Measurements from ENCODE around the gene ARHGEF40. TPM values are rescaled to one million over a fixed set of nuclear protein-coding genes. Genes with fewer than 3 reads are reported as not detected.

Gene ARHGEF40
- total RNA-seq, 4 donors from 2014 or later: 32.3 to 109 (median 46.9) TPM

- no peak for TF ChIP-seq CTCF (IDR thresholded peaks at IDR 0.05; ENCODE audit: low read depth)
Measured at GRCh38 chr14:21025371-21026273, 44.5 kb upstream of the ARHGEF40 start.

- no peak for TF ChIP-seq CTCF (IDR thresholded peaks at IDR 0.05; ENCODE audit: low read depth)
Measured at GRCh38 chr14:21026274-21026987, 43.7 kb upstream of the ARHGEF40 start.

- TF ChIP-seq CTCF (IDR thresholded peaks at IDR 0.05; ENCODE audit: low read depth): no peak
Measured at GRCh38 chr14:21026988-21027315, 43.2 kb upstream of the ARHGEF40 start.

- no peak for TF ChIP-seq CTCF (IDR thresholded peaks at IDR 0.05; ENCODE audit: low read depth)
Measured at GRCh38 chr14:21029917-21030316, 40.2 kb upstream of the ARHGEF40 start, which contains the start of gene TPPP2. Gene TPPP2 (plus strand): TSS chr14:21030217. CDS start chr14:21030582, 365 bp downstream.

GRCh38 chr14:21030531-21030930, 39.6 kb upstream of the ARHGEF40 start:
- no peak for TF ChIP-seq CTCF (IDR thresholded peaks at IDR 0.05; ENCODE audit: low read depth)

GRCh38 chr14:21032326-21033132, 37.6 kb upstream of the ARHGEF40 start:
- no peak for TF ChIP-seq CTCF (IDR thresholded peaks at IDR 0.05; ENCODE audit: low read depth)

Data from subcutaneous adipose tissue (tissue), 4 donors.